Trophoblast cell (in vitro differentiated cells and primary cell): ENCODE measurements around the gene RFFL.
A peak's percentile ranks its signal among the peaks of the same experiment; 100 is the strongest.

Experiments
- DNase-seq, 2 donors: peaks; one replicate each; pipeline ENCODE4 v3.0.0-alpha.2; 2016
- H2AFZ ChIP-seq: 2 replicates; pipeline ENCODE4 v1.6.1; 2013; ENCODE audit warnings: low read length, moderate library complexity, mild to moderate bottlenecking; ENCODE audit not compliant: insufficient read depth, poor library complexity
- H2AK5ac ChIP-seq: 2 replicates; pipeline ENCODE4 v1.6.1; 2013; ENCODE audit warnings: mild to moderate bottlenecking, low read length
- H2BK120ac ChIP-seq: 2 replicates; pipeline ENCODE4 v1.6.1; 2013; ENCODE audit warnings: low read length, mild to moderate bottlenecking, moderate library complexity; ENCODE audit not compliant: insufficient read depth, poor library complexity
- H2BK12ac ChIP-seq: 2 replicates; pipeline ENCODE4 v1.6.1; 2013; ENCODE audit warnings: mild to moderate bottlenecking, low read length, moderate library complexity
- H2BK5ac ChIP-seq: 2 replicates; pipeline ENCODE4 v1.6.1; 2013; ENCODE audit warnings: low read length, low read depth, moderate library complexity, mild to moderate bottlenecking; ENCODE audit not compliant: poor library complexity
- H3K14ac ChIP-seq: 2 replicates; pipeline ENCODE4 v1.6.1; 2013; ENCODE audit warnings: mild to moderate bottlenecking, low read length
- H3K18ac ChIP-seq: 2 replicates; pipeline ENCODE4 v1.6.1; 2013; ENCODE audit warnings: mild to moderate bottlenecking, low read length
- H3K23ac ChIP-seq: 2 replicates; pipeline ENCODE4 v1.6.1; 2013; ENCODE audit warnings: low read length
- H3K27ac ChIP-seq: 2 replicates; pipeline ENCODE4 v1.5.1; 2013; ENCODE audit warnings: low read depth, mild to moderate bottlenecking, inconsistent platforms, low read length, moderate library complexity
- H3K27me3 ChIP-seq: 2 replicates; pipeline ENCODE4 v1.6.1; 2013; ENCODE audit warnings: inconsistent platforms, mild to moderate bottlenecking, low read length, moderate library complexity; ENCODE audit not compliant: insufficient read depth
- H3K36me3 ChIP-seq, 2 experiments: 1 replicate in 1 of 2; 2 replicates in 1 of 2; pipeline ENCODE4 v1.6.1; 2013; ENCODE audit warnings: low read length in 2 of 2, mild to moderate bottlenecking in 2 of 2, moderate library complexity in 1 of 2; ENCODE audit not compliant: insufficient read depth in 2 of 2, control insufficient read depth in 1 of 2
- H3K4ac ChIP-seq: 2 replicates; pipeline ENCODE4 v1.6.1; 2013; ENCODE audit warnings: low read depth, mild to moderate bottlenecking, low read length, moderate library complexity
- H3K4me1 ChIP-seq, 2 experiments: 1 replicate in 1 of 2; 2 replicates in 1 of 2; pipeline ENCODE4 v1.6.1; 2013; ENCODE audit warnings: low read length in 2 of 2, mild to moderate bottlenecking in 2 of 2, moderate library complexity in 1 of 2; ENCODE audit not compliant: insufficient read depth in 2 of 2, control insufficient read depth in 1 of 2
- H3K4me2 ChIP-seq: 2 replicates; pipeline ENCODE4 v1.6.1; 2013; ENCODE audit warnings: inconsistent platforms, mild to moderate bottlenecking, low read length, moderate library complexity
- H3K4me3 ChIP-seq: 2 replicates; pipeline ENCODE4 v1.5.1; 2013; ENCODE audit warnings: mild to moderate bottlenecking, low read depth, low read length, inconsistent platforms
- H3K79me1 ChIP-seq: one replicate; pipeline ENCODE4 v1.6.1; 2013; ENCODE audit warnings: low read length
- H3K79me2 ChIP-seq: 2 replicates; pipeline ENCODE4 v1.6.1; 2013; ENCODE audit warnings: low read length, mild to moderate bottlenecking; ENCODE audit not compliant: control insufficient read depth, insufficient read depth, poor library complexity
- H3K9ac ChIP-seq: 2 replicates; pipeline ENCODE4 v1.6.1; 2013; ENCODE audit warnings: mild to moderate bottlenecking, low read length
- H3K9me3 ChIP-seq: 2 replicates; pipeline ENCODE4 v1.6.1; 2013; ENCODE audit warnings: low read depth, mild to moderate bottlenecking, control low read depth, inconsistent platforms, low read length; ENCODE audit not compliant: insufficient read depth
- H4K12ac ChIP-seq: 2 replicates; pipeline ENCODE4 v1.6.1; 2013; ENCODE audit warnings: low read depth, mild to moderate bottlenecking, low read length, moderate library complexity
- H4K8ac ChIP-seq: 2 replicates; pipeline ENCODE4 v1.6.1; 2013; ENCODE audit warnings: low read depth, mild to moderate bottlenecking, low read length, moderate library complexity
- H4K91ac ChIP-seq: one replicate; pipeline ENCODE4 v1.6.1; 2013; ENCODE audit warnings: low read depth, mild to moderate bottlenecking, low read length, moderate library complexity
- WGBS: extraction: QIAGEN DNeasy Blood & Tissue Kit; methylation state at CpG from one replicate; pipeline ENCODE4 v1.1.7; 2013; ENCODE audit warnings: missing lambda C conversion rate; ENCODE audit not compliant: insufficient read length, insufficient coverage; ENCODE audit errors: extremely low coverage; 5-methylcytosine and 5-hydroxymethylcytosine counted together

The RFFL gene

DNA sequence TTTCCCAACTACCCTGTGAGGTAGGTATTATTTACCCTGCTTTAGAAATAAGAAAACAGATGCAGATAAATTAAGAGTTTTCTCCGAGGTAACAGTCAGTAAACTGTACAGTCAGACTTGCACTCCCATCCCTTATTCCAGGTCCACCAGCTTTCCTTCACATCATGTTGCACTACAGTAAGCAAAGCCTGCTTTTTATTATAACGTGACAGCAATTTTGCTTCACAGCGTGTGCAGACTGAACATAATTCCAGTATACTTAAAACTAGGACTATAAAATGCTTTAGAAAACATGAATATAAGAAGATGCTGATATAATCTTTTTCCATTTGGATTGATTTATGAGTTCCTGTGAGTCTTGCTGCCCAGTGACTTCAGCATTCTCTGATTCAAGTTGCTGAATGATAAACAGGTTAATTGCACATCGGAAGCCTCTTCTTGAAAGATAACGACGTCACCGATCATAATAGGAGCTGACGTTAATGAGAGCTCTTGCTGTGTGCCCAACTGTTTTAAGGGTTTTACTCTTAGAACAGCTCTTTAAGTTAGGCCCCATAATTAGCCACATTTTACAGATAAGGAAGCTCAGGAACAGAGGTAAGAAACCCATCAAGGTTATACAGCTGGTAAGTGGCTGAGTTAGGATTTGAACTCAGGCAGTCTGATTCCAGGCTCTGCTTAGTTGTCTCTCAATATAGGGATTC lies 81.8 kb downstream of the RFFL start:
- Histone ChIP-seq H3K27me3 (no peaks in the 10 kb centered on the region), H2AK5ac (no peak overlapping the region), H3K18ac (no peak overlapping the region), H3K4ac (no peak overlapping the region), H3K36me3 (peaks cover 4 to 14% of the 10 kb centered on the region in 2 experiments), H2BK5ac (no peak overlapping the region), H3K23ac (no peak overlapping the region), H3K79me2 (peaks cover 4% of the 10 kb centered on the region), H4K91ac (no peak overlapping the region), H3K9ac (peak overlapping the region; percentile 99), H3K4me3 (no peak overlapping the region), H3K27ac (peak overlapping the region; percentile 88), H3K4me1 (no peaks in the 10 kb centered on the region), H4K12ac (no peak overlapping the region), H3K4me2 (peak overlapping the region; percentile 72), H4K8ac (no peak overlapping the region), H2AFZ (no peak overlapping the region), H2BK120ac (no peak overlapping the region), H3K14ac (no peak overlapping the region), H3K79me1 (peaks cover 5% of the 10 kb centered on the region), H2BK12ac (no peak overlapping the region), H3K9me3 (no peaks in the 10 kb centered on the region)
- DNase-seq: no peak
- WGBS: no CpG with 5 or more reads among the region's 8 CpGs

GRCh38 chr17:34980681-34981537 lies 82.6 kb downstream of the RFFL start:
- peak overlapping the region; percentile 27 for H2AFZ ChIP-seq
- H3K4me1 ChIP-seq: no peaks in the 10 kb centered on the region
- H3K4ac ChIP-seq: peak overlapping the region; percentile 36
- peaks cover 5% of the 10 kb centered on the region for H3K79me1 ChIP-seq
- peak overlapping the region; percentile 99 for H3K9ac ChIP-seq
- WGBS: no CpG with 5 or more reads among the region's 69 CpGs
- H2BK5ac ChIP-seq: peak overlapping the region; percentile 67
- H4K8ac ChIP-seq: peak overlapping the region; percentile 97
- peaks cover 4% of the 10 kb centered on the region for H3K79me2 ChIP-seq
- peak overlapping the region; percentile 72 for H3K4me2 ChIP-seq
- peaks cover 4 to 12% of the 10 kb centered on the region in 2 experiments for H3K36me3 ChIP-seq
- no peaks in the 10 kb centered on the region for H3K9me3 ChIP-seq
- H3K27me3 ChIP-seq: no peaks in the 10 kb centered on the region
- peak overlapping the region; percentile 82 for H4K12ac ChIP-seq
- H2AK5ac ChIP-seq: no peak overlapping the region
- H3K14ac ChIP-seq: peak overlapping the region; percentile 94
- H2BK12ac ChIP-seq: no peak overlapping the region
- peak overlapping the region; percentile 94 for H3K4me3 ChIP-seq
- peak overlapping the region; percentile 77 for H2BK120ac ChIP-seq
- peak overlapping the region; percentile 78 for H3K18ac ChIP-seq
- H3K23ac ChIP-seq: no peak overlapping the region
- H3K27ac ChIP-seq: peak overlapping the region; percentile 88
- peak overlapping the region; percentile 91 for H4K91ac ChIP-seq
- DNase-seq: peak; percentile 40 to 60

- peak within 1 kb of the TSS; percentile 36 for H3K4ac ChIP-seq
- peak within 1 kb of the TSS; percentile 88 for H3K27ac ChIP-seq
- H2AK5ac ChIP-seq: no peak within 1 kb of the TSS
- H3K4me3 ChIP-seq: peak within 1 kb of the TSS; percentile 94
- peaks cover 4% of the 10 kb centered on the region for H3K79me2 ChIP-seq
- H2BK5ac ChIP-seq: peak within 1 kb of the TSS; percentile 67
- H2AFZ ChIP-seq: peak within 1 kb of the TSS; percentile 27
- H3K36me3 ChIP-seq: peaks cover 4 to 9% of the 10 kb centered on the region in 2 experiments
- peak within 1 kb of the TSS; percentile 91 for H4K91ac ChIP-seq
- peak within 1 kb of the TSS; percentile 78 for H3K4me2 ChIP-seq
- WGBS: no CpG with 5 or more reads among the region's 39 CpGs
- peaks cover 5% of the 10 kb centered on the region for H3K79me1 ChIP-seq
- peak within 1 kb of the TSS; percentile 97 for H4K8ac ChIP-seq
- H3K27me3 ChIP-seq: no peaks in the 10 kb centered on the region
- no peaks in the 10 kb centered on the region for H3K9me3 ChIP-seq
- H2BK120ac ChIP-seq: peak within 1 kb of the TSS; percentile 77
- no peak within 1 kb of the TSS for H2BK12ac ChIP-seq
- H3K23ac ChIP-seq: no peak within 1 kb of the TSS
- H3K14ac ChIP-seq: peak within 1 kb of the TSS; percentile 94
- H3K4me1 ChIP-seq: no peaks in the 10 kb centered on the region
- peak within 1 kb of the TSS; percentile 99 for H3K9ac ChIP-seq
- H4K12ac ChIP-seq: peak within 1 kb of the TSS; percentile 82
- peak within 1 kb of the TSS; percentile 78 for H3K18ac ChIP-seq
- peak; percentile 95 for DNase-seq
These were observed 83.2 kb downstream of the RFFL start, which contains the start of gene LIG3 for GRCh38 chr17:34980353-34980680. Gene LIG3 (plus strand): TSS chr17:34980512. CDS start chr17:34983006, 2,494 bp downstream.

DNA sequence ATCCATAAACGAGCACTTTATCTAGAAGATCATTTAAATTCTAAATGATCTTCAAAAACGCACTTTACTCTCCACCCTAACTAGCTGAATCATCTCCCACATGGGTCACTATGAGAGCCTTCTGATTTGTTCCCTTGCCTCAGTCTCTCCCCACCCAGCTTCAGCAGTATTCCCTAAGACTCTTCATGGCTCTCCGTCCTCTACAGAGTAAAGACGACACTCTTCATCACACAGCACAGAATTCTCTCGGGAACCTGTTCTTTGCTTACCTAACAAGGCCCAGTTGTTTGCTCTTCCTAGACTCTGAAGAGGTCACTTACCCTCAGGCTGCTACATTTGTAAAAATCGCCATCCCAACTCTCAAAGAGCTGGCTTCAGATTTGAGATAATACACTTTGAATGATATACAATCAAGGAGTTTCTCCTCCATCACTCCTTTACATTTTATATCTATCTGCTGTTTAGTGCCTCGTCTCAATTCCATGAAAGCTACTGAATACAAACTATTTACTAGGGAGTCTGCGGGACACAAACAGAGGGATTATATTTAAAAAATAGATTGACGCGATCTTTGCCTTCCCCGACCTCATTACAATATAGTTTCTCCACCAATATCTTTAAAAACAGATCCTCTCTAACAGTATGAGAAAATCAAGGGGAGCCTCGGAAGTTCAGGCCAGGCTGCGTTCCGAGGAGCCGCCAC lies 83.7 kb downstream of the RFFL start:
- no peaks in the 10 kb centered on the region for H3K4me1 ChIP-seq
- H2AK5ac ChIP-seq: no peak overlapping the region
- no peak overlapping the region for H3K4ac ChIP-seq
- H3K4me2 ChIP-seq: peak overlapping the region; percentile 78
- peak overlapping the region; percentile 94 for H3K4me3 ChIP-seq
- peaks cover 4% of the 10 kb centered on the region for H3K79me2 ChIP-seq
- H3K27ac ChIP-seq: no peak overlapping the region
- H3K14ac ChIP-seq: no peak overlapping the region
- WGBS: no CpG with 5 or more reads among the region's 15 CpGs
- no peaks in the 10 kb centered on the region for H3K27me3 ChIP-seq
- peaks cover 5% of the 10 kb centered on the region for H3K79me1 ChIP-seq
- H3K9me3 ChIP-seq: no peaks in the 10 kb centered on the region
- no peak overlapping the region for H2BK12ac ChIP-seq
- H3K36me3 ChIP-seq: peaks cover 4 to 8% of the 10 kb centered on the region in 2 experiments
- no peak overlapping the region for H2BK5ac ChIP-seq
- H3K23ac ChIP-seq: no peak overlapping the region
- no peak overlapping the region for H4K12ac ChIP-seq
- H4K91ac ChIP-seq: no peak overlapping the region
- no peak overlapping the region for H2BK120ac ChIP-seq
- H4K8ac ChIP-seq: no peak overlapping the region
- DNase-seq: peak in 1 of 2 donors; percentile 40
- no peak overlapping the region for H2AFZ ChIP-seq
- no peak overlapping the region for H3K18ac ChIP-seq
- no peak overlapping the region for H3K9ac ChIP-seq
